ENCODE data around the gene FAM50A.

Gene FAM50A

GRCh38 chrX:154478728-154479622 is 35.0 kb downstream of the FAM50A start, which contains the start of gene LAGE3 (continued):
- no peak for TF ChIP-seq ZBTB21 (tag by site-specific recombination; IDR thresholded peaks at IDR 0.05)
- peak; percentile 58 for TF ChIP-seq ZBTB8A (tag by site-specific recombination; IDR thresholded peaks at IDR 0.05)
- TF ChIP-seq AEBP2 (tag by site-specific recombination; IDR thresholded peaks at IDR 0.05; ENCODE audit: borderline replicate concordance), result no peak
- TF ChIP-seq ZNF324 (tag by site-specific recombination; IDR thresholded peaks at IDR 0.05), result 0 out of 2 replicates have a peak, but pooled peaks have one; percentile 47
- TF ChIP-seq ZBTB26 (tag by site-specific recombination; optimal IDR thresholded peaks at IDR 0.05), result peak; percentile 85
- no peak for TF ChIP-seq HOXA7 (CRISPR knock-in tag; IDR thresholded peaks at IDR 0.05; ENCODE audit: borderline replicate concordance)
- TF ChIP-seq ZNF701 (tag by site-specific recombination; IDR thresholded peaks at IDR 0.05), result no peak
- peak; percentile 81 for TF ChIP-seq ZFHX2 (tag by site-specific recombination; conservative IDR thresholded peaks at IDR 0.05)
- TF ChIP-seq ZNF660 (tag by site-specific recombination; IDR thresholded peaks at IDR 0.05), result 0 out of 2 replicates have a peak, but pooled peaks have one; percentile 38
- no peak for TF ChIP-seq ZNF366 (tag by site-specific recombination; conservative IDR thresholded peaks at IDR 0.05)
- TF ChIP-seq HIC1 (tag by site-specific recombination; IDR thresholded peaks at IDR 0.05), result 0 out of 2 replicates have a peak, but pooled peaks have one; percentile 25
- TF ChIP-seq ZNF398 (tag by site-specific recombination; IDR thresholded peaks at IDR 0.05), result no peak
- TF ChIP-seq ZBTB44 (tag by site-specific recombination; IDR thresholded peaks at IDR 0.05), result no peak; the same call in none of the 2 replicates
- no peak for TF ChIP-seq ZNF362 (tag by site-specific recombination; IDR thresholded peaks at IDR 0.05)
- TF ChIP-seq ZFP41 (tag by site-specific recombination; IDR thresholded peaks at IDR 0.05; ENCODE audit: borderline replicate concordance), result no peak
- peak; percentile 15; the same call in 1 of the 2 replicates for TF ChIP-seq KLF7 (tag by site-specific recombination; IDR thresholded peaks at IDR 0.05; ENCODE audit: borderline replicate concordance)
- TF ChIP-seq ZNF513 (tag by site-specific recombination; IDR thresholded peaks at IDR 0.05), result no peak
- TF ChIP-seq BCL11B (tag by site-specific recombination; IDR thresholded peaks at IDR 0.05; ENCODE audit: low read depth), result peak; percentile 89
- TF ChIP-seq EGR2 (tag by site-specific recombination; IDR thresholded peaks at IDR 0.05; ENCODE audit: low read depth), result peak; percentile 52
- TF ChIP-seq ZNF530 (tag by site-specific recombination; IDR thresholded peaks at IDR 0.05; ENCODE audit: low read depth), result no peak
- 0 out of 2 replicates have a peak, but pooled peaks have one; percentile 10 for TF ChIP-seq ZSCAN23 (tag by site-specific recombination; IDR thresholded peaks at IDR 0.05)
- TF ChIP-seq TSHZ1 (tag by site-specific recombination; IDR thresholded peaks at IDR 0.05; ENCODE audit: borderline replicate concordance), result no peak
